Left ventricle myocardium superior (tissue), 1 donor: ENCODE data around the gene STPG4. TPM values are rescaled to one million over a fixed set of nuclear protein-coding genes. Genes with fewer than 3 reads are reported as not detected.
"Not testable (repeated sequence)": the region's sequence is repeated elsewhere in the genome, so short reads cannot be mapped to it uniquely, and the experiment has no call there.

Source experiments
- ATAC-seq: fragments of 200-7000 bp; cut with Tn5 transposase; one replicate; pipeline ENCODE4 v1.9.1; 2020; ENCODE audit warnings: mild to moderate bottlenecking, moderate library complexity
- DNase-seq: peaks from one replicate; pipeline ENCODE4 v3.0.0-alpha.2; 2020
- intact Hi-C: fragments of 100-400 bp; cut with micrococcal nuclease; formaldehyde crosslinking; loops from one replicate; pipeline ENCODE4 v1.11.0; 2022
- long read RNA-seq: library from polyadenylated mRNA; unstranded; transcript quantifications from one replicate; pipeline ENCODE4 v2.0.0, GENCODE V29; 2021
- total RNA-seq: library from RNA; stranded (reverse); fragmentation: NEBNext Ultra II Directional; extraction: Animal tissue kit (Norgen Biotek cat#: 25700); gene quantifications from one replicate; pipeline ENCODE4 v1.2.1, GENCODE V29; 2021
- donor health status: DM: no; HTN: yes; CAD: no; lungs with severe emphysema.

STPG4 gene, protein sequence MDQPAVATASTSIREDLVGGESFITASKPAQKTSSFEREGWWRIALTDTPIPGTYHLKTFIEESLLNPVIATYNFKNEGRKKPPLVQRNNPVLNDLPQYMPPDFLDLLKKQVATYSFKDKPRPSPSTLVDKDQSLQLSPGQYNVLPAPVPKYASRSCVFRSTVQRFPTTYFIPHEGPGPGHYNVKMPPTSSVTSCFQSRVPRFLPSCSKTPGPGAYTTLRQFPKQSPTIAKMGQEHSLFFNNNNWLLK
- not detected for total RNA-seq
- long read RNA-seq = 0 reads

DNA sequence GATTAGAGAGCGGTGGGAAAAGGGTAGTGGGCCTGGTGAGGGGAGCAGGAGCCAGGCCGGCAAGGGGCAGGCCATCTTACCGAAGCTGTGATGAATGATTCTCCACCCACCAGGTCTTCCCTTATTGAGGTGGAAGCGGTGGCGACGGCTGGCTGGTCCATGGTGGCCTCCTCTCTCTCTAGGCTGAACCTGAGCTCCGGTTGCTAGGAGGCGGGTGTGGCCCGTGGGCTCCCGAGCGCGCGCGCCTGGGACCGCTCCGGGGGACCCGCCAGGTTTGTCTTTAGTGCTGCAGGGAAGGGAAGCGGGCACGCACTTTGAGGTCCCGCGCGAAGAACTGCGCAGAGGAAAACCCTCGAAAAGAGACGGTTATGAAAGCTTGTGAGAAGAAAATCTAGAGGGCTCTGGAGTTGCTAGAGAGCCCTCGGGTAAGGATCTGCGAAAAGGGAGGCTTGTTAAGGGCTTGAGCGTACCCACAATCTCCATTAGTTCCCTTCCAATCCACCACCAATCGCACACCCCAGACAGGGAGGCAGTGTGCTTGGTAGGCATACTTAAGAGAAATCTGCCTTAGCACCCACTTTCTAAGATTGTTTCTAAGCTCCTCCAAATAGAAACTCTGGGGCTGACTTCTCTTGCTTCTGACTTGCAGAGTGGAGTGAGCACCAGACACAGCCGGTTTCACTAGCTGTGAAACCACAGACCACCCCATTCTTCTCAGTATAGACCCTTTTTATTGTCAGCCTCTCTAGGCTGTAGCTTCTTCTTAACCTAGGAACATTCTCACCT, at the start of gene STPG4:
STPG4 (minus strand) TSS at position 218 of the 786 bp plus-strand sequence; CDS start at position 161, 57 bp downstream.
- intact Hi-C loops = no loop called here
- ATAC-seq (no peak), DNase-seq (no peak)

DNA sequence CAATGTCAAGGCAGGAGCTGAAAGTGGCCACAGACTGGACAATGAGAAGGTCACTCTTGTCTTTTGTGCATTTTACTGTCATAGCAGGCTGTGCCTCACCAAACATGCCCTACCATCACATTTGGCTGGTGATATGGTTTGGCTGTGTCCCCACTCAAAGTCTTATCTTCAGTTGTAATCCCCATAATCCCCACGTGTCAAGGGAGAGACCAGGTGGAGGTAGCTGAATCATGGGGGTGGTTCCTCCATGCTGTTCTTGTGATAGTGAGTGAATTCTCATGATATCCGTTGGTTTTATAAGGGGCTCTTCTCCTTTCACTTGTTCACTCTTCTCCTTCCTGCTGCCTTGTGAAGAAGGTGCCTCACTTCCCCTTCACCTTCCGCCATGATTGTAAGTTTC, 49.6 kb upstream of the STPG4 start:
- intact Hi-C loops = no loop called here
- ATAC-seq = no peak

DNA sequence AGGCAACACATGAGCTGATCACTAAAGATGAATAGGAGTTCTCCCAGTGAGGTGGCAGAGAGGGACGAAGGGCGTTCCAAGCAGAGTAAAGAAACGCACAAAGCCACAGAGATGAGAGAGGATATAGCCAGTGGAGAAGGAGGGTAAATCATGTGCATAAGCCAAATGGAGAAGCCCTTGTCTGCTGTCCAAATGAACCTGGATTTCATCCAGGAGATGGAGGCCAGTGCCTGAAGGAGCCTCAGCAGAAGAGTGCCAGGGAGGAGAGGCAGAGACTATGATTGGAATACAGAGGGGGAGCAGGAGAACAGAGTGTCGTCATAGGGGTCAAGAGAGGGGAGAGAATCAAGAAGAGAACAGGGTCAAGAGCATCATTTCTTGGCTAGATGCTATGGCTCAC, 48.9 kb upstream of the STPG4 start:
- DNase-seq (no peak), ATAC-seq (no peak)
- intact Hi-C loops = no loop called here

More for the DNA sequence above, 49.6 kb upstream of the STPG4 start:
- no peak for DNase-seq

DNA sequence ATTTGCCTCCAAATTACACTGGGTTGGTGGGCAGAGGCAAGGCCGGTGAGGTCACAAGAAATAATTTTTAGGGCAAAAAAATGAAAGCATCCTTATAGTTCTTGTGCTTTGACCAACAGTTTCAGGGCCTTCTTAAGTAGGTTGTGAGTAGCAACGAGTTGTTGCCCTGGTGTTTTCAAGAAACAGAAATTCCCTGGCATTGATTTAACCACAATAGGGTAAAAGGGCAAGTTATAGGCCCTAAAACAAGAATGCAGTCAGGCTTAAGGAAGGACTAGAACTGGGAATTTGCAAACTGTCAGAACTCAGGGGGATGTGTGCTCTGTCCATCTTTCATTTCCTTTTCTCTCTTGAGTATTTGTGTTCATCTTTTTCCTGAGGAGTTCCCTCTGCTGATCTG, 46.1 kb upstream of the STPG4 start:
- intact Hi-C loops = no loop called here
- DNase-seq (no peak), ATAC-seq (no peak)

DNA sequence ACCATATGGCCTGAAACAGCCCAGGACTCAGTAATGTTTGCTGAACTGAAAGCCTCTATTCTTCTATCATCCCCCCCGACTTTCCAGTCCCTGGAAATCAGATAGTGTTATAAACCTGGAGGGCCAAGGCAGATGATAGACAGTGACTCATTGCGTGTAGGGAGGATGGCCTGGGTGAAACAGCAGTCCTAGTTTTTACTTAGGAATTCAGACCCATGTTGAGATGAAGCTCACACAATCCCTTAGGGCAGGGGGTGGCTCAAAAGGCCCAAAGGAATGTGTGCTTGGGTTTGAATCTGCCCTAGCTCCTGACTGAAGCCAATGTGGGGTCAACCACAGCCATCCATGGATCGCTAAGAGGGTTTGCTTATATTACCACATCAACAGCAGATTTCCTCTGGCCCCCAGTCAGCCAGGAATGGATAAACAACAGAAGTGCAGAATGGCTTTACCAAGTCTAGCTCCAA, 43.9 kb upstream of the STPG4 start:
- ATAC-seq = no peak
- DNase-seq = no peak
- intact Hi-C loops = no loop called here

DNA sequence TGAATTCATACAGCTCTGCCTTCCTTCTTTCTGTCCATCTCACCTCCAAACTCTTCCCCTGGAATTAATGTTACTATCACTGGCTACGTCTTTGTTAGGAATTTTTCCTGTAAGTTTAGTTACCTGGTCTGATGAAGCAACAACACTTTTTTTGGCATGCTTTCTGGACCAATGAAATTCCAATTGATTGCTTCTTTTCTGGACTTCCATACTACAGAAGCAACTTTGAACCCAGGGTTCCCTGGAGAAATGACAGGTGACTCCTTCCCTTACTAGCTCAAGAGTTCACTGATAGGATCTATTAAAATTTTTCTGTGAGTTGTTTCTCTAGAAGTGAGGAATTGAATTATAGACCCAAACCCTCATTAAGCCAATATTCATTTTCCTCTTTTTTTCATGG, 41.4 kb upstream of the STPG4 start:
- DNase-seq (no peak), ATAC-seq (no peak)
- intact Hi-C loops = no loop called here

DNA sequence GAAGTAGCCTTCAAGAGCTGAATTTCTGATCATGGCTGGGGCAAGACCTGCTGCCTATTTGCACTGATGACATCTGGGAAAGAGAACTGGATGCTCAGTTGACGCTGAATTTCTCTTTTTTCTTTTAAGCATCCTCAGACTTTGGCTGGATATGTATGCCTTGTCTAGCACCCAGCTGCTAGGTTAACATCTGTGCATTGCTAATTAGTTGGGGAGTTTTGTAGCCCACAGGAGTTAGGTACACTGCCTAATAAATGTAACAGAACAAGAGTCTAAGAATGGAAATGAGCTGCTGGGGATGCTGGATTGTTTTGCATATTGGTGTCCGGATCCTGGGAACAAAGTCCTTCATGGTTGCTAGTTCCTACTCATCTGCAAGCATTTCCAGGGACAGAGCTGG, 40.9 kb upstream of the STPG4 start:
- ATAC-seq (no peak), DNase-seq (no peak)
- intact Hi-C loops = no loop called here

DNA sequence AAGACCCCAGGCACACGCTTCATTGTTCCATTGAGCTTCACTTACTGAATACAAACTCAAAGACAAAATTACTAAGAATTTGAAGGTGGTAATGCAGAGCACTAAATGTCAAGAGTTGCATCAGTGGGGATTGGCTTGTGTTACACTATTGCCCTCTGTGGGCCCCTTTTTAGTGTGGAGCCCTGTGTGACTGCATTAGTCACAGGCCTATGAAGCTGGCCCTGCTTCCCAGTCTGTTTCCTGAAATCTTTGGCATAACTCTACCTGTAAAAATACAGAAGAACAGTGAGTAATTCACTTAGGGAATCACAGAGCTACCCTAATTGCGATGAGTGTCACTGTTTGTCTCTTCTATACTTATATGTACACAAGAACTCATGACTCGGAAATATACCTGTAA, 40.0 kb upstream of the STPG4 start:
- intact Hi-C loops = no loop called here
- ATAC-seq (no peak), DNase-seq (no peak)

DNA sequence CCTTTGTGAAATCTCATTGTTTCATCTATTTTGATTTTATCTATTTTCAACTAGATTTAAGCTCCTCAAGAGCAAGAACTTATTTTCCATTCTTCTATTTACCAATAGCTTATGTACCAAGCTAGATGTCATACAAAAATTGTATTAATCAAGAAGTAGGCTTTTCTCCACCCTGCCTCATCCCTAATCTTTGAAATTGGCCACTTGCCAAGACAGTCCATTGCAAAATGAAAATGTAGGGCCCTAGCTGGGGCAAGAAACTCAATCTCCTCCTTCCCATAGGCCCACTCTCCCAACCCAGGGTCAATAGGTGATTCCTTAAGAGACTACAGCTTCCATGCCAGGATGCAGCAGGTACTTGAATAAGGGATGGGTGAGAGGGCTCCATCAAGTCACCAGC, 39.3 kb upstream of the STPG4 start:
- ATAC-seq (no peak), DNase-seq (no peak)
- intact Hi-C loops = no loop called here

DNA sequence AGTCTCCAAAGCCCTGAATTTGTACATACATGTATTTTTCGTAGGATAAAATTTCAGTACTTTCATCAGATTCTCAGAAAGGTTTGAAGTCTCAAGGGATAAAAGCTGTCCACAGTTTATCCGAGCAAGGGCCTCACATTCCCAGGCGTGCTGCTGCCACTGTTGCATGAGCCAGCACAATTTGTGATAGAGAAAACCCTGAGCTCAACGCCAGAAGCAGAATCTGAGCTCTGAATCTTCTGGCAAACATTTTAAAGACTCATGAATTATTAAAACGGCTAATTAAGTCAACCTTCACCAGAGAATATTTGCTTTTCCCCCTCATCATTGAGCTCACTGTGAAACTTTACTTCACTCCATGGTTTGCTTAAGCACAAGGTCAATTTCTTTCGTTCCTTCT, 38.5 kb upstream of the STPG4 start:
- peak; percentile 43 for ATAC-seq
- no peak for DNase-seq
- intact Hi-C loops = no loop called here

DNA sequence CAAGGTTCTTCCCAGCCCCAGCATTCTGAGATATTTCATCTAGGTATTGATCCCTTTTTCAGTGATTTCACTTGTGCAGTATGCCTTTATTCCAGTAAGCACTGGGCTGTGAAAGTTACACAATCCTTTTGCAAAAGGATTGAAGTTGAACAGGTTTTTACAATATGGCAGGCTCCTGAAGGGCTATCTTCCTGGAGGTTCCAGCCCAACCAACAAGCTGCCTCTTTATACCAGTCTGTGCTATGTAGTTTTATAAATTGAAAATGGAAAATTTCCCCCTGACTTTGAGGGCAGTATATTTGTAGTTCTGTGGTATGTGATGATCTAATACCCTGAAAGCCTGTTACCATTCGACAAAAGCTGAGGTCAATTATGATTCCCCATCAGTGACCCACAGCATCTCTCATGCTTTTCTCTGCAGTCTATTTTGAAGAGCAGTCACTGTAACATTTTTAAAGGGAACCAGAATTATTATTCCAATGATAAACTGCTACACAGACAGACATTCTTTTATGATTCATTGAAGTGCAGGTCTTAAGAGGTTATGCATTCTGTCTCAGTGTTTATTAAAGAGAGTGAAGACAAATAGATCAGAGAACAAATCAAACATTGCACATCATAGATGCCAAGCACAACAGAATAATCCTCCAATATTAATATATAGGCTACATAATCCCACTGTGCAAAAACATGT, 35.2 kb upstream of the STPG4 start:
- ATAC-seq = no peak
- intact Hi-C loops = no loop called here

DNA sequence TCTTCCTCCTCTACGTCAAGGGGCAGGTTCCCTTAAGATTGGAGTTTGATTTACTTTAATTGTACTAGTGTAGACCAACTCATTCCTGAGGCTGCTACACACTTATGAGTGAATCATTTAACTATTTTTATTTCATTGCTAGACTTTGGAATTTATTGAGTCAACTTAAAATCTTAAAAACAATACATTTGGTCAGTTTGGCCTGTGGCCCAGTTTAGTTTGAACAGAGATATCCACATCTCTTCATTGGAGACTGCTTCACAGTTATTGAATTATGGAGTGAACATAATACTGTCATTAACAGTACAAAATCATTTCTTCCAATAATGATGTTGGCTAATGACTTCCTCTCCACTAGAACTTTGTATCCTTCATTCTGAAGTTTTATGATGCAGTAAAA, 34.5 kb upstream of the STPG4 start:
- intact Hi-C loops = no loop called here

More for the DNA sequence above, 35.2 kb upstream of the STPG4 start:
- DNase-seq = no peak

DNA sequence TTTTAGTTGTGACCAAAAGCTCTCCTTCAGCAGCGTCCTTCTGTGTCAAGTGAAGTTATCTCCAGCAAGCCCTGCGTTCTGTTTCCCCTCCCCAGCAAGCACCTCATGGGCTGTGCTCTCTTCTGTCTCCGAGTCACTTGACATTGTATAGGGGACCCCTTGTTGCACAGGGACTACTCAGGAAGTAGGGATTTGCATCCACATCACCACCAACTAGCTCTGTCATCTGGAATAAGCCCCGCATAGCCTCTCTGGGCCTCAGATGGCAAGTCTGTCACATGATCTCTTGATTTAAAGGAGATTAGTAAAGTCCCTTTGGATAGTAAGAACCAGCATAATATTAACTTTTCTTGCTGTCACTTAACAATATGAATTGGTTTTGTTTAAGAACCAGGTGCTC, 32.0 kb upstream of the STPG4 start:
- no peak for DNase-seq
- no peak for ATAC-seq
- intact Hi-C loops = no loop called here

More for the DNA sequence above, 34.5 kb upstream of the STPG4 start:
- ATAC-seq (no peak), DNase-seq (no peak)

DNA sequence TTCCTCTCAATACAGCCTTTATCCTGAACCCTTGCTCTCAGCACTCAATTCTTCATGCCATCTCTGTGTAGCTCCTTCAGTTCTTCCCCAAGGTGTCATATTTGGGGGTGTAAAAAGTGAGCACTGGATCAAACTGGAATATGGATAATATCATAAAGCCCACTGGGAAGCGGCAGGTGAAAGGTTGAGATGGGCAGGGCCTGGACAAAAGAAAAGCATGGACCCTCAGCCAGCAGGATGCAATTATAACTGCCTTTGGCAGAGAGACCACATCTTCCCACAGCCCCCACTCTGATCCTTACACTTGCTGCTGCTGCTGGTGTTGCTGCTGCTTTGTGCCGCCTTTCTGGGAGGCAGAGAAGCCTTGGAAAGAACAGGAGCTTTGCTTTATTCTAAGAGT, 31.2 kb upstream of the STPG4 start:
- intact Hi-C loops = no loop called here
- no peak for ATAC-seq

DNA sequence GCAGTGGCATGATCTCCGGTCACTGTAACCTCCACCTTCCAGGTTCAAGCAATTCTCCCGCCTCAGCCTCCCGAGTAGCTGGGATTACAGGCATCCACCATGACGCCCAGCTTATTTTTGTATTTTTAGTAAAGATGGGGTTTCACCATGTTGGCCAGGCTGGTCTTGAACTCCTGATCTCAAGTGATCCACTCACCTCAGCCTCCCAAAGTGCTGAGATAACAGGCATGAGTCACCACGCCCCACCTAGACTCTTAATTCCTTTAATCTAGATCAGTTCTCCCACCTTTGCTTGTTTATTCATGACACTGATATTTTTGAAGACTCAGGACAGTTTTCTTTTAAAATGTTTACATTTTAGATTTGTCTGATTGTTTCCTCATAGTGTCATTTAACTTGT, 30.0 kb upstream of the STPG4 start:
- intact Hi-C loops, DNase-seq, ATAC-seq: not testable (repeated sequence)

More for the DNA sequence above, 31.2 kb upstream of the STPG4 start:
- no peak for DNase-seq

DNA sequence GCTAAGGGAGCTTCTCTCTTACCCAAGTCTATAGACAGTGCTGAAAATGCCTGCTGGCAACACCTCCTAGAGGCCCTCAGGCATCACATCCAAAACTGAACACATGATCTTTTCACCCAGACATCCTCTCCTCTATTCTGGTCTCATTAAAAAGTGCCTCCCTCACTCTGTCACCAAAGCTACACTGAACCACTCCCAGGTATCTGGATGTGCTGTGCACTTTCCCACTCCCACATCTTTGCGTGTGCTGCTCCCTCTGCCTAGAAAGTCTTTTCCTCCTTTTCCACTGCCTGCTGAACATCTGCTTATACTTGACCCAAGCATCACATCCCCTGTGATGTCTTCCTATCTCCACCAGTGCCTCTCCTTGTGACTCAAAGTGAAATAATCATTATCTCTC, 26.1 kb upstream of the STPG4 start:
- intact Hi-C loops = no loop called here
- ATAC-seq (no peak), DNase-seq (no peak)

DNA sequence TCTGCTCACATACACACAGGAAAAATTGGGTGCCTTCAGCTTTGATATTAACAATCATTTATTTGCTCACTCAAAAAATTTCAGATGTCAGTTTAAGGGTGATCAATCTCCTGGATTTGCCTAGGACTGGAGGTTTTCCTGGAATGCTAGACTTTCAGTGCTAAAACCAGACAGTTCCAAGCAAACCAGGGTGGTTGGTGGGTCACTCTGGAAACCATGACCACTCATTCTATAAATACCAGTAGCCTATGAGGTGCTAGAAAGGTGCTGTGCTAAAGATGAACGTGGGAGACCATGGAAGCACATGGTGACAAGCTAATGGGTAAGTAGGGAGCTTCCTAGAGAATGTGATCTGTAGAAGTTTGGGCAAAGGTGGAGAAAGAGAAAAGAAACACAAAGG, 25.4 kb upstream of the STPG4 start:
- DNase-seq (no peak), ATAC-seq (no peak)
- intact Hi-C loops = no loop called here

DNA sequence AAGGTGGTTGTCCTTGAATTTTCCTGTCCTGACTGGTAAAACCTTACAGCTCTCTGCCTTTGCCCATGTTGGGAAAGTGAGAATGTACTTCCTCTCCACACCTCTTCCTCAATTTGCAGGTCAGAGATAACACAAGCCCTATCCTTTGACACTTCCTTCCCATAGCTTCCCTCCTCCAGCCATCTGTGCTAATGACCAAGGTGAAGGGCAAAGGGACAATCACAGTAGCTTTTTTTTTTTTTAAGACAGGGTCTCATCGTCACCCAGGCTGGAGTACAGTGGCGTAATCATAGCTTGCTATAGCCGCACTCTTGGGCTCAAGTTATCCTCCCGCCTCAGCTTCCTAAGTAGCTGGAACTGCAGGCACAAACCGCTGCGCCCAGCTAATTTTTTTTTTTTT, 24.3 kb upstream of the STPG4 start:
- DNase-seq (no peak), ATAC-seq (no peak)
- intact Hi-C loops = loop anchor here (2.0 kb wide), 1 partner anchor 61 kb away; no protein-coding TSS in a partner anchor

DNA sequence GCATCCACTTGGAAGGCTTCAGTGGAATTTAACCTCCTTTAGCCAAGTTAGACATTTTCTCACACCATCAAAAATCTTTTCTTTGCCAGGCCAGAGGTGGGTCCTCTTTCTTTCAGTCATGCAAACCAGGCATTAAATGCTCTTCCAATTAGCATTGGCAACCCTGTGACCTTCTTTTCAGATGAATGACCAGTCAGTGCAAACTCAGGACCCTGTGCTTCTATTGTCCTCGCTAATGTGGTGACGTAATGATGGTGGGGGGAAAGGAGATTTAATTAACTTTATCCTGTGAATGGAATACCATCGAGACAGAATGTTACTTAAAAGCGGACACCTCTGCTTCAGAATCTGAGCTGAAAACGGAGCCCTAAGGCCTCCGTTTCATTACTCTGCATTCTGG, 23.2 kb upstream of the STPG4 start:
- DNase-seq (no peak), ATAC-seq (no peak)
- intact Hi-C loops = loop anchor here (2.0 kb wide), 1 partner anchor 62 kb away; no protein-coding TSS in a partner anchor

DNA sequence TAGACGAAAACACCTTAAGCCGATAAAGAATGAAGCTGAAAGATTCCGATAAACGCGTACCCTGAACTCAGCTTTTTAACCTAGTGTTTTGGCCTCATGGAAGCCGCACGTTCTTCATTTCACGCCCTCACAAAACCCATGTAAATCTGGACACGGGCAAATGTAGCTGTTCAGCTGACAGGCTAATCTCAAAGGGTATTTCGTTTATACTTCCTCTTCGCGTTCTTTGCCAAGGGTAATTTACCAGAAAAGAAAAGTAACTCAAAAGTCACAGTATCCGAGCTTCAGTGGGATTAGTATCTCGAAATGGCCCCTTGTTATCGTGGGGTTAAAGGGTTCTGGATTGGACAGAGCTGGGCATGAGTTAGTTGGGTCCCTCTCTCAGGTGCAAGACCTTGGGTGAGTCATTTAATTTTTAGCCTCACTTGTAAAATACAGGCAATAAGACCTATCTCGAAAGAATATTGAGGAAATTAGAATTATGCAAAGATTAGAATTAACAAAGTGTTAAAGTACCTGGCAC, 22.0 kb upstream of the STPG4 start:
- ATAC-seq (no peak), DNase-seq (no peak)
- intact Hi-C loops = no loop called here
